Transverse colon (tissue), 4 donors: ENCODE measurements around the gene DOCK10.
"Not testable (repeated sequence)": the region's sequence is repeated elsewhere in the genome, so short reads cannot be mapped to it uniquely, and the experiment has no call there.

Source experiments
- EP300 ChIP-seq: sonication (generic); formaldehyde crosslinking; IDR thresholded peaks from one replicate; pipeline ENCODE4 v1.6.1; 2017; ENCODE audit warnings: antibody characterized with exemption, low read depth
- POLR2A ChIP-seq: fragments of 450-650 bp; IDR thresholded peaks from one replicate; pipeline ENCODE4 v1.6.1; 2016; ENCODE audit warnings: antibody characterized with exemption, mild to moderate bottlenecking, moderate library complexity
- POLR2AphosphoS5 ChIP-seq, 3 donors: sonication (generic); formaldehyde crosslinking; IDR thresholded peaks; one replicate each; pipeline ENCODE4 v1.6.1; 2016; ENCODE audit warnings: antibody characterized with exemption in 3 of 3
- TF ChIP-seq, protein P1 (sequence below), 5 experiments: fragments of 200-600 bp in 3 of 5; fragments of 450-650 bp in 2 of 5; sonication (generic) in 3 of 5; IDR thresholded peaks; 1 replicate in 2 of 5; 2 replicates in 3 of 5; pipeline ENCODE4 v1.5.1; 2016 to 2017; ENCODE audit warnings: antibody characterized with exemption in 5 of 5, inconsistent platforms in 3 of 5, mild to moderate bottlenecking in 2 of 5, moderate library complexity in 1 of 5

DNA sequence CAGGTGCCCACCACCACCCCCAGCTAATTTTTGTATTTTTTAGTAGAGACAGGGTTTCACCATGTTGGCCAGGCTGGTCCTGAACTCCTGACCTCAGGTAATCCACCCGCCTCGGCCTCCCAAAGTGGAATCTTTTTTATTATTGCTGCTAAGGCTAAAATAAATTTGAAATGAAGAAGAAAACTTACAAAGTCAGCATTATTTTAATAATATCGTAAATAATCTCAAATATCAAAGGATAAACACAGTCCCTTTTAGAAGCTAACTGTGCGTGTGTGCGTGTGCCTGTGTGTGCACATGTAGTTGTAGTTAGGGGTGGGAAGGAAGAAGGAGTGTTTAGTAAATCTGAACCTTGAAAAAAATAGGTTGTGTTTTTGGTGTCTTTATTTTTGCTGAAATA, 125.0 kb downstream of the DOCK10 start:
- TF ChIP-seq, protein P1, sequence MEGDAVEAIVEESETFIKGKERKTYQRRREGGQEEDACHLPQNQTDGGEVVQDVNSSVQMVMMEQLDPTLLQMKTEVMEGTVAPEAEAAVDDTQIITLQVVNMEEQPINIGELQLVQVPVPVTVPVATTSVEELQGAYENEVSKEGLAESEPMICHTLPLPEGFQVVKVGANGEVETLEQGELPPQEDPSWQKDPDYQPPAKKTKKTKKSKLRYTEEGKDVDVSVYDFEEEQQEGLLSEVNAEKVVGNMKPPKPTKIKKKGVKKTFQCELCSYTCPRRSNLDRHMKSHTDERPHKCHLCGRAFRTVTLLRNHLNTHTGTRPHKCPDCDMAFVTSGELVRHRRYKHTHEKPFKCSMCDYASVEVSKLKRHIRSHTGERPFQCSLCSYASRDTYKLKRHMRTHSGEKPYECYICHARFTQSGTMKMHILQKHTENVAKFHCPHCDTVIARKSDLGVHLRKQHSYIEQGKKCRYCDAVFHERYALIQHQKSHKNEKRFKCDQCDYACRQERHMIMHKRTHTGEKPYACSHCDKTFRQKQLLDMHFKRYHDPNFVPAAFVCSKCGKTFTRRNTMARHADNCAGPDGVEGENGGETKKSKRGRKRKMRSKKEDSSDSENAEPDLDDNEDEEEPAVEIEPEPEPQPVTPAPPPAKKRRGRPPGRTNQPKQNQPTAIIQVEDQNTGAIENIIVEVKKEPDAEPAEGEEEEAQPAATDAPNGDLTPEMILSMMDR (IDR thresholded peaks at IDR 0.05): not testable (repeated sequence)
- TF ChIP-seq POLR2AphosphoS5 (IDR thresholded peaks at IDR 0.05); POLR2A; EP300: not testable (repeated sequence)
